MM.1S (cell line): Measurements from ENCODE around the gene BRI3.

Experiments used
- CTCF ChIP-seq: fragments of 300-600 bp; sonication (generic); IDR thresholded peaks from 2 replicates; pipeline ENCODE4 v1.5.1; 2016; ENCODE audit warnings: antibody characterized with exemption, low read length, mixed read lengths
- EZH2 ChIP-seq: fragments of 300-600 bp; sonication (generic); optimal IDR thresholded peaks from 2 replicates; pipeline ENCODE3; 2017; ENCODE audit warnings: low read depth, mild to moderate bottlenecking, antibody characterized with exemption, low read length, mixed read lengths
- EZH2phosphoT487 ChIP-seq: fragments of 300-600 bp; sonication (generic); IDR thresholded peaks from 2 replicates; pipeline ENCODE4 v1.6.1; 2018; ENCODE audit warnings: antibody characterized with exemption, low read length

- no peak for TF ChIP-seq EZH2
- no peak for TF ChIP-seq CTCF
- TF ChIP-seq EZH2phosphoT487 = no peak
Observed at GRCh38 chr7:98244871-98245270, 36.6 kb upstream of the BRI3 start.
